H9 (cell line): Measurements from ENCODE around the gene RNPEP. TPM values are rescaled to one million over a fixed set of nuclear protein-coding genes. Genes with fewer than 3 reads are reported as not detected.

Source experiments
- DNase-seq: peaks from one replicate; pipeline ENCODE4 v3.0.0-alpha.2; 2017
- H2AFZ ChIP-seq: one replicate; pipeline ENCODE4 v1.6.1; 2013; ENCODE audit warnings: mild to moderate bottlenecking, low read length, control low read depth, moderate library complexity
- H2AK5ac ChIP-seq: 2 replicates; pipeline ENCODE4 v1.6.1; 2013; ENCODE audit warnings: low read length, control low read depth, mixed read lengths; ENCODE audit not compliant: insufficient read length
- H2BK120ac ChIP-seq: one replicate; pipeline ENCODE4 v1.6.1; 2013; ENCODE audit warnings: low read depth, mild to moderate bottlenecking, low read length, control low read depth, inconsistent platforms; ENCODE audit not compliant: poor library complexity, severe bottlenecking
- H2BK12ac ChIP-seq: 2 replicates; pipeline ENCODE4 v1.6.1; 2013; ENCODE audit warnings: low read length, control low read depth, mixed read lengths, low read depth; ENCODE audit not compliant: insufficient read length
- H2BK15ac ChIP-seq: 2 replicates; pipeline ENCODE4 v1.6.1; 2013; ENCODE audit warnings: low read depth, low read length, control low read depth
- H2BK20ac ChIP-seq: one replicate; pipeline ENCODE4 v1.6.1; 2013; ENCODE audit warnings: low read depth, mild to moderate bottlenecking, low read length, control low read depth, inconsistent platforms; ENCODE audit not compliant: poor library complexity, severe bottlenecking
- H2BK5ac ChIP-seq: 2 replicates; pipeline ENCODE4 v1.6.1; 2013; ENCODE audit warnings: low read length, control low read depth, mixed read lengths; ENCODE audit not compliant: insufficient read length
- H3K14ac ChIP-seq: 2 replicates; pipeline ENCODE4 v1.6.1; 2013; ENCODE audit warnings: low read length, control low read depth; ENCODE audit not compliant: insufficient read depth
- H3K18ac ChIP-seq: 2 replicates; pipeline ENCODE4 v1.6.1; 2013; ENCODE audit warnings: low read depth, mild to moderate bottlenecking, mixed read lengths, low read length, control low read depth; ENCODE audit not compliant: insufficient read length
- H3K23ac ChIP-seq: 2 replicates; pipeline ENCODE4 v1.6.1; 2013; ENCODE audit warnings: low read length, control low read depth, mixed read lengths, low read depth; ENCODE audit not compliant: insufficient read length
- H3K23me2 ChIP-seq: 2 replicates; pipeline ENCODE4 v1.6.1; 2013; ENCODE audit warnings: low read depth, mild to moderate bottlenecking, mixed read lengths, low read length, control low read depth; ENCODE audit not compliant: insufficient read length, poor library complexity, severe bottlenecking
- H3K27ac ChIP-seq: 2 replicates; pipeline ENCODE4 v1.5.1; 2013; ENCODE audit warnings: low read length, control low read depth, mixed read lengths, low read depth; ENCODE audit not compliant: insufficient read length
- H3K27me3 ChIP-seq: 2 replicates; pipeline ENCODE4 v1.6.1; 2013; ENCODE audit warnings: low read length, control low read depth, inconsistent platforms; ENCODE audit not compliant: insufficient read depth
- H3K4ac ChIP-seq: 2 replicates; pipeline ENCODE4 v1.6.1; 2013; ENCODE audit warnings: low read depth, mild to moderate bottlenecking, control low read depth, inconsistent platforms, low read length, moderate library complexity
- H3K4me1 ChIP-seq: 2 replicates; pipeline ENCODE4 v1.6.1; 2013; ENCODE audit warnings: low read length, control low read depth, inconsistent platforms; ENCODE audit not compliant: insufficient read depth
- H3K4me2 ChIP-seq: 2 replicates; pipeline ENCODE4 v1.6.1; 2013; ENCODE audit warnings: low read length, control low read depth, mixed read lengths; ENCODE audit not compliant: insufficient read length, insufficient read depth
- H3K56ac ChIP-seq: 2 replicates; pipeline ENCODE4 v1.6.1; 2013; ENCODE audit warnings: low read depth, mild to moderate bottlenecking, mixed read lengths, low read length, control low read depth; ENCODE audit not compliant: insufficient read length
- H3K79me1 ChIP-seq: 2 replicates; pipeline ENCODE4 v1.6.1; 2013; ENCODE audit warnings: low read depth, mild to moderate bottlenecking, moderate library complexity, low read length, control low read depth, inconsistent platforms; ENCODE audit not compliant: insufficient read depth, poor library complexity, severe bottlenecking
- H3K79me2 ChIP-seq: 2 replicates; pipeline ENCODE4 v1.6.1; 2013; ENCODE audit warnings: low read length, control low read depth, inconsistent platforms; ENCODE audit not compliant: insufficient read depth
- H3K9ac ChIP-seq: 2 replicates; pipeline ENCODE4 v1.6.1; 2013; ENCODE audit warnings: low read length, control low read depth, mixed read lengths; ENCODE audit not compliant: insufficient read length; ENCODE audit errors: extremely low read depth
- H3K9me3 ChIP-seq: one replicate; pipeline ENCODE4 v1.6.1; 2013; ENCODE audit warnings: low read depth, low read length, inconsistent platforms; ENCODE audit not compliant: control insufficient read depth
- H3T11ph ChIP-seq: one replicate; pipeline ENCODE4 v1.6.1; 2013; ENCODE audit warnings: mild to moderate bottlenecking, low read length, control low read depth, inconsistent platforms
- H4K20me1 ChIP-seq: one replicate; pipeline ENCODE4 v1.6.1; 2013; ENCODE audit not compliant: control insufficient read depth, insufficient read length, insufficient read depth
- H4K5ac ChIP-seq: 2 replicates; pipeline ENCODE4 v1.6.1; 2013; ENCODE audit warnings: low read depth, mild to moderate bottlenecking, mixed read lengths, low read length, control low read depth; ENCODE audit not compliant: insufficient read length
- H4K8ac ChIP-seq: replicated peaks from 2 replicates; pipeline ENCODE4 v1.6.1; 2013; ENCODE audit warnings: low read length, control low read depth, mixed read lengths, low read depth; ENCODE audit not compliant: insufficient read length
- H4K91ac ChIP-seq: 2 replicates; pipeline ENCODE4 v1.6.1; 2013; ENCODE audit warnings: low read depth, mild to moderate bottlenecking, moderate library complexity, mixed read lengths, low read length, control low read depth; ENCODE audit not compliant: insufficient read length
- H3K27ac Mint-ChIP-seq, 3 experiments: 2 replicates in 2 of 3; 3 replicates in 1 of 3; pipeline ENCODE4 v1.8.0; 2020 to 2021; ENCODE audit warnings: mixed read lengths in 3 of 3, mild to moderate bottlenecking in 1 of 3, moderate library complexity in 1 of 3
- H3K27me3 Mint-ChIP-seq: 2 replicates; pipeline ENCODE4 v1.8.0; 2021; ENCODE audit warnings: low read depth, mild to moderate bottlenecking, moderate library complexity, mixed read lengths
- H3K36me3 Mint-ChIP-seq, 3 experiments: 2 replicates in 2 of 3; 3 replicates in 1 of 3; pipeline ENCODE4 v1.8.0; 2020 to 2021; ENCODE audit warnings: low read depth in 3 of 3, mixed read lengths in 3 of 3; ENCODE audit not compliant: insufficient read depth in 1 of 3
- H3K4me1 Mint-ChIP-seq, 2 experiments: 2 replicates each; pipeline ENCODE4 v1.8.0; 2020; ENCODE audit warnings: mixed read lengths in 2 of 2
- H3K4me3 Mint-ChIP-seq, 2 experiments: 2 replicates in 1 of 2; 3 replicates in 1 of 2; pipeline ENCODE4 v1.8.0; 2020 to 2021; ENCODE audit warnings: mild to moderate bottlenecking in 2 of 2, mixed read lengths in 2 of 2, moderate library complexity in 1 of 2
- H3K9me3 Mint-ChIP-seq, 2 experiments: 2 replicates in 1 of 2; 3 replicates in 1 of 2; pipeline ENCODE4 v1.8.0; 2020; ENCODE audit warnings: mild to moderate bottlenecking in 2 of 2, mixed read lengths in 2 of 2, moderate library complexity in 1 of 2
- CTCF ChIP-seq: fragments of 200-600 bp; sonication (generic); conservative IDR thresholded peaks from 3 replicates; pipeline ENCODE4 v1.8.0; 2021; ENCODE audit warnings: antibody characterized with exemption, mild to moderate bottlenecking
- WGBS: extraction: QIAGEN DNeasy Blood & Tissue Kit; methylation state at CpG from one replicate; pipeline ENCODE4 v1.1.7; 2013; ENCODE audit warnings: missing lambda C conversion rate, low lambda C conversion rate, mixed read lengths; ENCODE audit not compliant: insufficient read length; ENCODE audit errors: extremely low coverage; 5-methylcytosine and 5-hydroxymethylcytosine counted together
- total RNA-seq: library from RNA; stranded (reverse); gene quantifications from 2 replicates; pipeline ENCODE4 v1.2.1, GENCODE V29; 2021

The RNPEP gene
- total RNA-seq, 1 experiment from 2014 or later = 49.9 TPM

GRCh38 chr1:202005958-202006357, 23.5 kb downstream of the RNPEP start:
- no peaks in the 10 kb centered on the region for H3K27me3 Mint-ChIP-seq
- WGBS = no CpG with 5 or more reads among the region's 2 CpGs

More at GRCh38 chr1:202005958-202006357, 23.5 kb downstream of the RNPEP start:
- Histone ChIP-seq H3K4ac (no peak overlapping the region), H2AFZ (no peak overlapping the region), H3K27ac (no peak overlapping the region), H2BK12ac (no peak overlapping the region), H3K79me2 (no peaks in the 10 kb centered on the region), H3K9ac (no peak overlapping the region), H3K27me3 (no peaks in the 10 kb centered on the region), H3K9me3 (no peaks in the 10 kb centered on the region), H3T11ph (no peak overlapping the region), H3K4me1 (peaks cover 15% of the 10 kb centered on the region), H3K79me1 (no peaks in the 10 kb centered on the region), H2BK15ac (no peak overlapping the region), H2BK20ac (no peak overlapping the region), H2BK5ac (no peak overlapping the region), H3K23me2 (peaks cover 13% of the 10 kb centered on the region), H4K91ac (no peak overlapping the region), H3K23ac (no peak overlapping the region), H2AK5ac (no peak overlapping the region), H3K18ac (no peak overlapping the region), H2BK120ac (no peak overlapping the region), H4K8ac (no peak overlapping the region), H3K14ac (no peak overlapping the region), H4K20me1 (no peaks in the 10 kb centered on the region), H3K4me2 (no peak overlapping the region), H4K5ac (no peak overlapping the region), H3K56ac (no peak overlapping the region)
- TF ChIP-seq CTCF = peak; percentile 76
- Mint-ChIP-seq H3K4me3 (no peak overlapping the region), H3K27ac (peak overlapping the region in 2 of 3 experiments; percentile 60 to 85; a peak in 3 of 7 replicates), H3K9me3 (no peaks in the 10 kb centered on the region), H3K4me1 (peaks cover 43 to 52% of the 10 kb centered on the region in 2 experiments), H3K36me3 (peaks cover 23 to 55% (median 52%) of the 10 kb centered on the region in 3 experiments; a peak in 6 of 7 replicates)
- DNase-seq = no peak
